Esophagus squamous epithelium (tissue), 4 donors: ENCODE results near the gene PSMA7.

Source experiments
- CTCF ChIP-seq, 6 experiments: fragments of 450-650 bp in 4 of 6; fragments of 200-600 bp in 2 of 6; sonication (generic) in 2 of 6; IDR thresholded peaks; one replicate each; pipeline ENCODE4 v1.5.1; 2016 to 2019; ENCODE audit warnings: antibody characterized with exemption in 6 of 6, mild to moderate bottlenecking in 4 of 6, moderate library complexity in 4 of 6
- POLR2A ChIP-seq, 4 donors: fragments of 450-650 bp; IDR thresholded peaks; one replicate each; pipeline ENCODE4 v1.6.1; 2017; ENCODE audit warnings: antibody characterized with exemption in 4 of 4, mild to moderate bottlenecking in 4 of 4, moderate library complexity in 3 of 4

DNA sequence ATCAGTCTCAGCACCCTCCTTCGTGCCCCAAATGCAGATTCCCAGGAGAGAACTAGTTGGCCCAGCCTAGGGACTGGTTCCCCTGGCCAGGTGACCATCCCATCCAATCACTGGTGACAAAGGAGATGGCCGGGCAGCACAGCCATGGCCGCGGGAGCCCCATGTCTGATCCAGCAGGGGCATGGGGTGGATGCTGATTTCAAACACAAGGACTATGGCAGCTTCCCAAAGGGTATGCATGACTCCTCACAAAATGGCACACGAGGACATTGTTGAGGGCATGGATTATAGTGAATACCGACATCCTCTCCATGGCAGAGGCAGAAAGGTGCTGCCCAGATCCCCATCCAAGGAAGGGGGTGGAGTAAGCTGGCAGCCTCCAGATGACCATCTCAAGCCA lies 30.8 kb downstream of the PSMA7 start:
- TF ChIP-seq CTCF (IDR thresholded peaks at IDR 0.05) (no peak), POLR2A (IDR thresholded peaks at IDR 0.05) (no peak)
